Activated CD4-positive, alpha-beta T cell treated with anti-CD3 and anti-CD28 coated beads, Interleukin-2, amount 50 U/mL, for 1 hour (primary cell): ENCODE results near the gene TMEM109.

Source experiments
- DNase-seq: peaks from one replicate; pipeline ENCODE4 v3.0.0-alpha.2; 2020

TMEM109 gene

DNA sequence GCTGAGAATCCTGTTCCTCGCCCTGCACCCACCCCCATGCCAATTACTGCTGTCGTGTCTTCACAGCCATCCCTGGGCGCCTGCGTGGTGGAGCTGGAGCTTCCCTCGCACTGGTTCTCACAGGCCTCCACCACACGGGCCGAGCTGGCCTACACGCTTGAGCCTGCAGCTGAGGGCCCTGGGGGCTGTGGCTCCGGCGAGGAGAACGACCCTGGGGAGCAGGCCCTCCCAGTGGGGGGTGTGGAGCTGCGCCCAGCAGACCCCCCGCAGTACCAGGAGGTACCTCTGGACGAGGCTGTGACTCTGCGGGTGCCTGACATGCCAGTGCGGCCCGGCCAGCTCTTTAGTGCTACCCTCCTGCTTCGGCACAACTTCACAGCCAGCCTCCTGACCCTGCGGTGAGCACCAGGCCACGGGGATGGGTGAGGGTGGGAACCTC is 14.6 kb downstream of the TMEM109 start:
- DNase-seq: no peak

DNA sequence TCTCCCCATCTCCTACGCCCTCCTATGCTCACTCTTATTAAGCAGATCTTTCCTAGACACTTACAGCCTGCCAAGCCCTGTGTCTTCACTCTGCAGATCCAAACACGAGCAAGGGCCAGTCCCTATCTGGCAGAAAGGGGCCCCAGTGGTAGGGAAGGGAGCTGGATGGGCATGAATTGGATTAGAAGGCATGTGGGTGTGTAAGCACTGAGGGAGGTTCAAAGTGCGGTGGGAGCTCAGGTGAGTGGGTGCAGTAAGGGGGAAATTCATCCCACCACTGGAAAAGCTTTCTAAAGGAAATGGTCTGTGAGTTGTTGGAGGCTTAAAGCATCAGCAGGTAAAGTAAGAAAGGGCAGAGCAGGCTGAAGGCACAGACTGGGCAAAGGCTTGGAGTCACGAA is 15.8 kb downstream of the TMEM109 start:
- no peak for DNase-seq

DNA sequence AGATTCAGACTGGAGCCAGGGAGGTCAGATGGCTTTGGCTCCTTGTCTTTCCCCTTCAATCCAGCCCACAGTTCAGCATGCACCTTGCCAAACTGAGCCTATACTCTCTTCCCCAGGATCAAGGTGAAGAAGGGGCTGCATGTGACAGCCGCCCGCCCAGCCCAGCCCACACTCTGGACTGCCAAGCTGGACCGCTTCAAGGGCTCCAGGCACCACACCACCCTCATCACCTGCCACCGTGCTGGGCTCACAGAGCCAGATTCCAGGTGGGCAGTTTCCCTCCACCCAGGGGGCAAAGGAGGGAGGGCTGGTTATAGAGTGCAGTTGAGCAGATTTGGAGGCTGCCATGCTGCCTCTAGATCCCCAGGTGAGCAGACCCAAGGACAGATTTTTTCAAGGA is 16.4 kb downstream of the TMEM109 start:
- no peak for DNase-seq

DNA sequence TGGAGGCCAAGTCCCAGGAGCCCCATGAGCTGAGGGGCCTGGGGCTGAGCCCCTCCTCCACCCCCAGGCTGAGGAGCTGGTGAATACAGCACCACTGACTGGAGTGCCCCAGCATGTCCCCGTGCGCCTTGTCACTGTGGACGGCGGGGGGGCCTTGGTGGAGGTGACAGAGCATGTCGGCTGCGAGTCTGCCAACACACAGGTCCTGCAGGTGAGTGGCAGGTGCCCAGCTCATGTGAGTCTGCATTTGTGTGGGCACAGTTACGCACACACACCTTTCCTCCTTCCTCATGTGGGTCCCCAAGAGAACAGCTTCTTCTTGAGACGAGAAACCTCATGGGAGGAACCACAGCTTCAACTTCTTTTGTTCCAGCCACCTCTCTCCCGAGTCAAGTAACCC is 18.0 kb downstream of the TMEM109 start:
- no peak for DNase-seq

DNA sequence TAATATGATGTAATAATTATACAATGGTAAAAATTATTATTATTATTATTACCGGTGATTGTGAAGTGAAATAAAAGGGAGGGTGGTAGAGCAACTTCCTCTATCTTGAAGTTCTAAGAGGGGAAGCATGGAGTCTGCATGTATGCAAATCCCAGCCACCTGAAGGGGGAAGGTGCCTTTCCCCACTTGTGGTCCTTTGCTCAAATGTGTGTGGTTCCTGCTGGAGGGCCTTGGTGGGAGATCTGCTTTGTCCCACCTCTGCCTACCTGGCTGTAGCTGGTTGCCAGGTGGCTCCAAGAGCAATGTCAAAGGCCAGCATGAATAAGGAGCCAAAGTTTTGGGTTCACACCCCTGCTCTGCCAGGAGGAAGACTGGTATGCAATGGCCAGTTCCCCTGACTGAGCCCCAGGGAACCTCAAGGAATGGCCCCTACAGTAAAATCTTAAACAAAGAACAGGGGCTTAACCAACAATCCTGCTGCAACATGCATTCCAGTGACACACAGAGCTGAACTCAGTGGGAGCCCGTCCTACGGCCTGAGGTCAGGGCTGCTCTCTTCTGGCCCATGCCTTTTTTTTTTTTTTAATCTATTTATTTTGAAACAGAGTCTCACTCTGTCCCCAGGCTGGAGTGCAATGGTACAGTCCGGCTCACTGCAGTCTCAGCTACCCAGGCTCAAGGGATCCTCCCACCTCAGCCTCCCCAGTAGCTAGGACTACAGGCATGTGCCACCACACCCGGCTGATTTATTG is 18.8 kb downstream of the TMEM109 start:
- DNase-seq: no peak

DNA sequence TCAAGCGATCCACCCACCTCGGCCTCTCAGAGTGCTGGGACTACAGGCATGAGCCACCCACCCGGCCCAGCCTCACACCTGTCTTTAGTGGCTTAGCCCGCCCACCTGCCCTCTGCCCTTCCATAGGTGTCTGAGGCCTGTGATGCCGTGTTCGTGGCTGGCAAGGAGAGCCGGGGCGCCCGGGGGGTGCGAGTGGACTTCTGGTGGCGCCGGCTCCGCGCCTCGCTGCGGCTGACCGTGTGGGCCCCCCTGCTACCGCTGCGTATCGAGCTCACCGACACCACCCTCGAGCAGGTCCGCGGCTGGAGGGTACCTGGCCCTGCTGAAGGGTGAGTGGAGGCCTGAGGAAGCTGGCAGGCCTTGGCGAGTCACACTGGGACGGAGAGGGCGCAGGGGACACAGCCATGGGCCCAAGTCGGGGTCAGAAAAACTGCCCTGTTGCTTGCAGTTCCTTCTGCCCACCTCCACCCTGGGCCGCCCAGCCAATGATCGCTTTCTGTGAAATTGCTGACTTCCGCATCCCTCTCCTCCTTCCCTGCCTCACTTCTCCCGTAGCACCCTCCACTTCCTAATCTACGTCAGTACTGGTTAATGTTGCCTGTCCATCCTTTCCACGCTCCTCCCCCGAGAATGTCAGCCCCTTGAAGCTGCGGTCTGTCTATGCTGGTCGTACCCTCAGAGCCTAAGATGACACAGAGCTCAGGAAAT is 19.6 kb downstream of the TMEM109 start:
- no peak for DNase-seq

DNA sequence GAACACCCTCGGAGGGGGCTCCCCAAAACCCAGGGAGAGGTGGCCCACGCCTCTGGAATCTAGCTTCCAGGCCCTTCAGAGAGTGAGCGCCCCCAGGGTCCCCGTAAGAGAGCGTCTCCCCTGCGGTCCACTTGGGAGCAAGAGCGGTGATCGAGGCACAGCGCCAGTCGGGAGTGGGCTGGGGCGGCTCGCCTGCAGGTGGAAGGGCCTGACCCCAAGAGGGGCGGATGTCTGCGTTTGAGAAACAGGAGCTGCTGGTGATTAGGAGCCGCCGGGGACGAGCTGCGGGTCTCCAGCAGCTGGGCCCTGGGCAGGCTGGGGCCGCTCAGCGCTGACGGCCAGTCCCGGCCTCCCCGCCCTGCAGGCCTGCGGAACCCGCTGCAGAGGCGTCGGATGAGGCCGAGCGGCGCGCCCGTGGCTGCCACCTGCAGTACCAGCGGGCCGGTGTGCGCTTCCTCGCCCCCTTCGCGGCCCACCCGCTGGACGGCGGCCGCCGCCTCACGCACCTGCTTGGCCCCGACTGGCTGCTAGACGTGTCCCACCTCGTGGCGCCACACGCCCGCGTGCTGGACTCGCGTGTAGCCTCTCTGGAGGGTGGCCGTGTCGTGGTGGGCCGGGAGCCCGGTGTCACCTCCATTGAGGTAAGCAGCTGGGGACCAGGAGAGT is 20.3 kb downstream of the TMEM109 start:
- DNase-seq: no peak

DNA sequence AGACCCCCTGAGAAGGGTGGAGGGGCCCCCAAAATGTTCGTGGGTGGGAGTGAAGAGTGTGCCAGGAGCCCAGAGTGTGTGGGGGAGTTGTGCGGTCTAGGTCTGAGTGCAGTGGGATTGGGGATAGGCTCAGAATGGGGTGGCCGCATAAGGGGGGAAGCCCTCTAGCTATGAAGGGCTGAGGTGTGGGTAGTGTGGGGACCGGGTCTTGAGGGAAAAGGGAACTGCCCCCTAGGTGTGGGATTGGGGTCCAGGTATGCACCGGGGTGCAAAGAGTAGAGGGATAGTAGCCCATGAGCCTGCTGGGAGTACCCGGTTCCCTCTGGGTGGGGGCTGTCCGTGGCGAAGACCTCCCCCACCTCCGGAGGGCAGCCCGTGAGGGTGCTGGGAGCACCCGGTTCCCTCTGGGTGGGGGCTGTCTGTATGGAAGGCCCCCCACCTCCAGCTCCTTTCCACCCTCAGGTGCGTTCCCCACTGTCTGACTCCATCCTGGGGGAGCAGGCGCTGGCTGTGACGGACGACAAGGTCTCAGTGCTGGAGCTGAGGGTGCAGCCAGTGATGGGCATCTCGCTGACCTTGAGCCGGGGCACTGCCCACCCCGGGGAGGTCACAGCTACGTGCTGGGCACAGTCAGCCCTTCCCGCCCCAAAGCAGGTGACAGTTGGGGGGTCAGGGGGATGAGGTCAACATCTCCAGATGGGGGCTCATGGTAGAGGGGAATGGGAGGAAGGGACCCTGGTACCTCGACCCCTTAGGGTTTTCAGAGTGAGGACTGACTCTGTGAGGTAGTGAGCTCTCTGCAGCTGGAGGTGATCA is 21.0 kb downstream of the TMEM109 start:
- DNase-seq: no peak

DNA sequence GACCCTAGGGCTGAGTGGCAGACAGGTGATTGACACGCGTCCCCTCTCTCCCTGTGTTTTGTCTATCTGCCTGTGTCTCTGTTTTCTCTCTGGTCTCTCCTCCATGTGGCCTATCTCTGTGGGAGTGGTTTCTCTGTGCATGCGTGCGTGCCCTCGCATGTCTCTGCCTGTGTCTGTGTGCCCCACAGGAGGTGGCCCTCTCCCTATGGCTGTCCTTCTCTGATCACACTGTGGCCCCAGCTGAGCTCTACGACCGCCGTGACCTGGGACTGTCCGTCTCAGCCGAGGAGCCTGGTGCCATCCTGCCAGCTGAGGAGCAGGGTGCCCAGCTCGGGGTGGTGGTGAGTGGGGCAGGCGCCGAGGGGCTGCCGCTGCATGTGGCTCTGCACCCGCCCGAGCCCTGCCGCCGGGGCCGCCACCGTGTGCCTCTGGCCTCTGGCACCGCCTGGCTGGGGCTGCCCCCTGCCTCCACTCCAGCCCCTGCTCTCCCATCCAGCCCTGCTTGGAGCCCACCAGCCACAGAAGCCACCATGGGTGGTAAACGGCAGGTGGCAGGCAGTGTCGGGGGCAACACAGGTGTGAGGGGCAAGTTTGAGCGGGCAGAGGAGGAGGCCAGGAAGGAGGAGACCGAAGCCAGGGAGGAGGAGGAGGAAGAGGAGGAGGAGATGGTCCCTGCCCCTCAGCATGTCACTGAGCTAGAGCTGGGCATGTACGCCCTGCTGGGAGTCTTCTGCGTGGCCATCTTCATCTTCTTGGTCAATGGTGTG is 21.9 kb downstream of the TMEM109 start:
- DNase-seq: no peak

DNA sequence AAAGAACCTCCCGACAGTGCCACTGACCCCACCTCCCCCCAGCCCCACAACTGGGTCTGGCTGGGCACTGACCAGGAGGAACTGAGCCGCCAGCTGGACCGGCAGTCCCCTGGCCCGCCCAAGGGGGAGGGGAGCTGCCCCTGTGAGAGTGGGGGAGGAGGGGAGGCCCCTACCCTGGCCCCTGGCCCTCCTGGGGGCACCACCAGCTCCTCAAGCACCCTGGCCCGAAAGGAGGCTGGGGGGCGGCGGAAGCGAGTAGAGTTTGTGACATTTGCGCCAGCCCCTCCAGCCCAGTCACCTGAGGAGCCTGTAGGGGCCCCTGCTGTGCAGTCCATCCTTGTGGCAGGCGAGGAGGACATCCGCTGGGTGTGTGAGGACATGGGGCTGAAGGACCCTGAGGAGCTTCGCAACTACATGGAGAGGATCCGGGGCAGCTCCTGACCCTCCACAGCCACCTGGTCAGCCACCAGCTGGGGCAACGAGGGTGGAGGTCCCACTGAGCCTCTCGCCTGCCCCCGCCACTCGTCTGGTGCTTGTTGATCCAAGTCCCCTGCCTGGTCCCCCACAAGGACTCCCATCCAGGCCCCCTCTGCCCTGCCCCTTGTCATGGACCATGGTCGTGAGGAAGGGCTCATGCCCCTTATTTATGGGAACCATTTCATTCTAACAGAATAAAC is 22.6 kb downstream of the TMEM109 start:
- no peak for DNase-seq

DNA sequence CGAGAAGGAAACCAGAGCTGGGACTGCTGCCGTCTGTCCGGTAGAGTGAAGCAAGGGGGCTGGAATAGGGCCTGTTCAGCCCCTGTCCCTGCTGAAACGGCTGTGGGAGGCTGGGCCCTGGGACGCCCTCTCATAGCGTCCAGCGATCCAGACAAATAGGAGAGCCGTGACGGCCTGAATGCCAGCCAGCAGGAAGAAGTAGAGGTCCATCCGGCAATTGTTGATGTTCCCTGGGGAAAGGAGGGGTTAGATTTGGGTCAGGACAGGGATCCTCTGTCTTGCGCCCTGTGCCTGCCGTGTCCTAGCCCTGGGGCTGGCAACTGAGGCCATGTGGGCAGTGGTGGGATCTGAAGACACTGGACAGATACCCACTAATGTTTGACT is 23.2 kb downstream of the TMEM109 start:
- no peak for DNase-seq

DNA sequence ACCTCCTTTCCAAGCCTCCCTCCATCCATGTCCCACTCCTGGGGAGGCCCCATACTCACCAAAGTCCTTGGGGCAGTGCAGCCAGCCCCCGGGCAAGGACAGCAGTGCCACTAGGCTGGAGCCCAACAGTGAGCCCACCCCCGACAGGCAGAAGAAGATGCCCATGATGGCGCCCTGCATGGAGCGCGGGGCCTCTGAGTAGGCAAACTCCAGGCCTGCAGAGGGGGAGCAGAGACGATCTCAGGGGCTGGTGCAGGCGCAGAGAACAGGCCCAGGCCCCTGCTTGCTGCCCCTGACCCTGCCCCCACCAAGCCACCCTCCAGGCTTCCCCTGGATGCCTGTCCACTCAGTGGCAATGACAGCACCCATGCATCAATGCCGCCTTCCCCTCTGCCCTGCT is 23.9 kb downstream of the TMEM109 start:
- no peak for DNase-seq

DNA sequence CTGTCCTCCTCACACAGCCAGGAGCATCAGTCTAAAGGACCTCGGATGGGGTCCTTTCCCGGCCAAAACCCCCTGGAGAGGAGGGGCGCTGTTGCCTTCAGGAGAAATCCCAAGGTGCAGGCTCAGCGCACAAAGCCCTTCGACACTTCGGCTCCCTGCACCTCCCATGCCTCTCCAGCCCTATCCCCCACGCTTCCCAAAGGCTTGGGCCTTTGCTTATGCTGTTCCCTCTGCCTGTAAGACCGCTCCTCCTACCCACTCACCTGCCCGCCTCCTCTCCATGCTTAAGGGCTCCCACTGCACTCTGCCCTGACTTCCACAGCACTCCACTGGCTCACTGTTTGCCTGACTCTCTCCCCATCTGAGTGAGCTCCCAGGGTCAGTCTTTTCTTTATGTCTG is 24.5 kb downstream of the TMEM109 start:
- no peak for DNase-seq

DNA sequence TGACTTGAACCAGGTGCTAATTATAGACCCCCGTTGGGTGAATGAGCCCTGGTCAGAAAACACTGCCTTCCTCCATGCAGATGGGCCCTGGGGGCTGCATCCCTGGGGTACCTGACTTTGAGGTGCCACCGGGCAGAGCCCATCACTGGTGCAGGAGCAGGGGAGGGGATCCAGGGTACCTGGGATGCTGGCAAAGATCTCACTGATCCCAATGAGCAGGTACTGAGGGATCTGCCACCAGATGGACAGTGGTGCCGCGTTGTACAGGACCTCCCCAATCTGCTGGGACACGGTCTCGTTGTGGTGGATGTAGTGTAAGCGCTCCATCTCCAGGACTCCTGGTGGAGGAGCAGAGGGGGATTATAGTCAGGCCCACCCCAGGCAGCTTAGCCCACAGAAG is 25.3 kb downstream of the TMEM109 start:
- DNase-seq: no peak

DNA sequence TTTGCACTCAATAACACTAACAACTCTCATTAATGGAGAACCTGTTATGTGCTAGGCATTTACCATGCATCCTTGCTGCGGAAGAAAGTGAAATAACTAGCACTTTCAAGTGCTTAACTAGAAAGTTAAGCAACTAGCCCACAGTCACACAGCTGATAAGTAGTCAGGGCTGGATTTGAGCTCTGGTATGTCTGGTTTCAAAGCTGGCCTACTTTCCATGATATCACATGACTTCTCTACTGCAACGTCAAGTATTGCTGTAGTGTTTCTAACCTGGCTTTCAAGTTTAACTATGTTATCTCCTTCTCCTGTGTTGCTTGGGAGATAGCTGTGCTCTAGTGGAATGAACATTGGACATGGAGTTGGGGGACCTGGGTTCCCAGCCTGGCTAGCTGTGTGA is 25.9 kb downstream of the TMEM109 start:
- no peak for DNase-seq

DNA sequence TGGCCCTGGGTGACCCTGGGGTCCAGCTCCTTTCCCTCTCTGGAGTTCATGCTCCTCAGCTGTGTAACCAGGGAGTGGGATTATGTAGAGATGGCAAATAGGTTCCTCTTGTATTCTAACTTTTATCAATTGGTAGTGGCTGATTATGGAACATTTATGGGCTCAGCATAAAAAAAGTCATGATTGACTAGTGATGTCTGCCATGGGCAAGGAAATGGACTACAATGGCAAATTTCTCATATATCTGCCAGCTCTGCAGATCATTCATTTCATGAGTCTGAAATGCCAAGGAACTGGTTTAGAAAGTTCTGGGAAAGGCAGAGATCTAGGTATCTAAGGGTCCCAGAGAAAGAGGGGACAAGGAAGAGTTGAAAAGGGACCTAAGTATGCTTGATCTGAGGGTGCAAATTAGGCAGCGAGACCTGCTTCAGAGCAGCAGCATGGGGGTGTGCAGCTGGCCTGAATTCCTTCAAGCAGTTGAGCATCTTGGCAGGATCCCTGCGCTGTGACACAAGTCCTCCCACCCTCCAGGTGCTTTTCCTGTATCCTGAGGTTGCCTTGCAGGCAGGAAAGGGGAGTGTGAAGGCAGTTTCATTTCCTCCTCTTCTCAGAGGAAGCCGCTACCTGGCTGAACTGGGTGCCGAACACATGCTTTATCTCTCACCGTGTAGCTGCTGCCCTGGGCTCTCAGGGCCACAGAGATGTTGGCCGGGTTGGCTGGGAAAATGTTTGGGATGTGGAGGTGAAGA is 27.6 kb downstream of the TMEM109 start:
- no peak for DNase-seq

DNA sequence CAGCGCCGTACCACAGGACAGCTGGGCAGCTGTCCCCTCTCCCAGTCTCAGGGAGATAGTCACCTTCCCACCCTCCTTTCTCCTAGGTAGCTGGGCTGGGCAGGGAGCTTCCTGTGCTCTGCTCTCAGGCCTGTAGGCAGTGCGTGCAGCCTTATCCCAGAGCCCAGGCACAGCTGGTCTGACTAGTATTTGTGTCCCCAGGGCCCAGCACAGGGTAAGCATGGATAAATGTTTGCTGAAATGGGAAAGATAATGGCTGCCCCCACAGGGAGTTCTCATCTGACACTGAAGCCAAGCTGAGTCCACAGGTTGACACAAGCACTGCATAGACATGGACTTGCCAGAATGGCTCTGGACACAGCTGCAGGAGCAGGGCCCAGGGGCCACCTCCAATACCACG is 28.3 kb downstream of the TMEM109 start:
- DNase-seq: no peak

DNA sequence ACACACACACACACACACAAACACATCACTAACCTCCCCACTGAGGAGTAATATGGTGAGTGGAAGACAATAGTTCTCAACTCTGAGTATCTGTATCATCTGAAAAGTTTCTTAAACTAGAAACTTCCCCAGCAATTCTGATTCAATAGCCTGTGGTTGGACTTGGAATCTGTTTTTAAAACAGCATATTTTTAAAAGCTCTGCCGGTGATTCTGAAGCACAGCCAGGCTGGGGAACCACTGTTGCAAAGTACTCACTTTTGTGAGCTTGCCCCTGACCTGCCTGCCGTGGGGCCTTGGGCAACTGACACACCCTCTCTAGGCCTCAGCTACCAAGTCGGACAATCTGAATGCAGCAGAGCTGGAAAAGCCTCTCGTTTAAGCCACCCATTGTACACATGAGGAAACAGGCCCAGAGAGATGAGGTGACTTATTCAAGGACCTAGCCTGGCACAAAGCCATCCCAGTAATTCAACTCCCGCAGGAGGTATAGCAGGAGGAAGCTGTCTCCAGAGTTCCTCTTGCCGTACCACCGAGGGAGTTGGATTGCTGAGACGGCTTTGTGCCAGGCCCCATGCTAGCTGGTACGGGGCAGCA is 29.1 kb downstream of the TMEM109 start:
- DNase-seq: no peak

DNA sequence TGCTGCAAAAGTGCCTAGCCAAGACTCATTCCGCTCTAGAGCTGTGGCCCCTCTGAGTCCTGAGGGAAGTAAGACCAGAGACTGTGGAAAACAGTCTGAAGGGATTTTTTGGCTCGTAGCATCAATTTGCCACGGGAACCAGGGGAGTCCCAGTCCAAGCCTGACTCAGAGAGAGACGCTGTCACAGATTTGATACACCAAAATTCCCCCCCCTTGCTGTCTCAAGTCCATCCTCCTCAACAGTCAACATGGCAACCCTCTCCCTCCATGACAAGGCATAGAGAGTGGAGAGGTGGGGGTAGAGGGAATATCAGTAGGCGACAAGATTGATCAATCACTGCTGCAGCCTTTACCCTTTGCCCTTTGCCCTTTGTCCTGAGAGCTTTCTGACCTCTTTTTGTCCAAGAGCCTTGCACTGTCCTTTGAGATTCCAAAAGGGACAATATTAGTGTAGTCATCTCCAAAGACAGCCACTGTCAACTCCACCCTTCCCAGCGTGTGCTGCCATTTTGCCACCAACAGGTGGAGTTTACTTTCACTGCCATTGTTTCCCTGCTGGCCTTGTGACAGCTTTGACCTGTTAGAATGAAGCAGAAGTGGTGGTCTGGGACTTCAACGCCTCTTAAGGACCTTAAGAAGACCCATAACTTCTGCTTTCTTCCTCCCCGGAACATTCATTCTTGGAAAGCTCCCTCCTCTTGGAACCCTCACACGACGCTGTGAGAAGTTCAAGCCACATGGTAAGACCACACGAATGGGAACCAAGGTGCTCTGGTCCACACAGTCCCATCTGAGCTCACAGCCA is 30.7 kb downstream of the TMEM109 start:
- DNase-seq: no peak

DNA sequence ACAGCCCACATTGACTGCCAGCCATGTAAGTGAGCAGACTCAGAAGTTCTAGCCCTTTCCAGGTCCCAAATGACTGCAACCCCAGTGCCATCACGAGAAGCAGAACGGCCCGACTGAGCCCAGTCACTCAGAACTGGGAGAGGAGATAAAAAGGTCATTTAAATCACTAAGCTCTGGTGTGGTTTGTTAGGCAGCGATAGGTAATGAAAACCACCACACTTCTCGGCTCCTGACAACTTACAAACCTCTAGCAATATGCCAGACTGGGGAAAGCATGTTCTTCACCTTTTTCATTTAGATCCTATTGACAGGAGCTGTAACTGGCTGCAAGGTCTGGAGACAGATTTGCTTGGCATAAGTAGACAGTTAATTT is 31.3 kb downstream of the TMEM109 start:
- DNase-seq: no peak
